Measurements from ENCODE around the gene RNF169.
"Not testable (repeated sequence)": the region's sequence is repeated elsewhere in the genome, so short reads cannot be mapped to it uniquely, and the experiment has no call there.

DNA sequence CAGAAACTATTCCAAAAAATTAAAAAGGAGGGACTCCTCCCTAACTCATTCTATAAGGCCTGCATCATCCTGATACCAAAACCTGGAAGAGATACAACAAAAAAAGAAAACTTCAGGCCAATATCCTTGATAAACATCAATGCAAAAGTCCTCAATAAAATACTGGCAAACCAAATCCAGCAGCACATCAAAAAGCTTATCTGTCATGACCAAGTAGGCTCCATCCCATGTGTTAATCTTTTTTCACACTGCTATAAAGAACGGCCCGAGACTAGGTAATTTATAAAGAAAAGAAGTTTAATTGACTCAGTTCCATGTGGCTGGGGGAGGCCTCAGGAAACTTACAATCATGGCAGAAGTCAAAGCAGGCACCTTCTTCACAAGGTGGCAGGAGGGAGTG, 76.9 kb downstream of the RNF169 start:
- TF ChIP-seq, protein P1, sequence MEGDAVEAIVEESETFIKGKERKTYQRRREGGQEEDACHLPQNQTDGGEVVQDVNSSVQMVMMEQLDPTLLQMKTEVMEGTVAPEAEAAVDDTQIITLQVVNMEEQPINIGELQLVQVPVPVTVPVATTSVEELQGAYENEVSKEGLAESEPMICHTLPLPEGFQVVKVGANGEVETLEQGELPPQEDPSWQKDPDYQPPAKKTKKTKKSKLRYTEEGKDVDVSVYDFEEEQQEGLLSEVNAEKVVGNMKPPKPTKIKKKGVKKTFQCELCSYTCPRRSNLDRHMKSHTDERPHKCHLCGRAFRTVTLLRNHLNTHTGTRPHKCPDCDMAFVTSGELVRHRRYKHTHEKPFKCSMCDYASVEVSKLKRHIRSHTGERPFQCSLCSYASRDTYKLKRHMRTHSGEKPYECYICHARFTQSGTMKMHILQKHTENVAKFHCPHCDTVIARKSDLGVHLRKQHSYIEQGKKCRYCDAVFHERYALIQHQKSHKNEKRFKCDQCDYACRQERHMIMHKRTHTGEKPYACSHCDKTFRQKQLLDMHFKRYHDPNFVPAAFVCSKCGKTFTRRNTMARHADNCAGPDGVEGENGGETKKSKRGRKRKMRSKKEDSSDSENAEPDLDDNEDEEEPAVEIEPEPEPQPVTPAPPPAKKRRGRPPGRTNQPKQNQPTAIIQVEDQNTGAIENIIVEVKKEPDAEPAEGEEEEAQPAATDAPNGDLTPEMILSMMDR (conservative IDR thresholded peaks at IDR 0.05 in 1 of 2, IDR thresholded peaks at IDR 0.05 in 1 of 2; ENCODE audit: low read depth in 1 of 2, low read length in 2 of 2) = not testable (repeated sequence)
- TF ChIP-seq EZH2 (IDR thresholded peaks at IDR 0.05; ENCODE audit: low read length, missing control alignments) = not testable (repeated sequence)
